HepG2 (cell line): ENCODE results near the gene IKZF2.

Experiments
- ATRX ChIP-seq: sonication (generic); formaldehyde crosslinking; IDR thresholded peaks from 2 replicates; pipeline ENCODE4 v1.4.0; 2020; ENCODE audit warnings: missing genetic modification reagents, borderline replicate concordance
- BRD4 ChIP-seq: sonication (generic); formaldehyde crosslinking; IDR thresholded peaks from 2 replicates; pipeline ENCODE4 v1.4.0; 2020; ENCODE audit warnings: missing genetic modification reagents
- CTCF ChIP-seq: sonication (generic); formaldehyde crosslinking; IDR thresholded peaks from 2 replicates; pipeline ENCODE4 v1.5.0; 2020; ENCODE audit warnings: mild to moderate bottlenecking, missing genetic modification reagents, moderate library complexity
- MTF2 ChIP-seq: sonication (generic); formaldehyde crosslinking; IDR thresholded peaks from 2 replicates; pipeline ENCODE4 v1.5.0; 2020; ENCODE audit warnings: missing genetic modification reagents, borderline replicate concordance
- MXD4 ChIP-seq: IDR thresholded peaks from 2 replicates; pipeline ENCODE4 v1.6.1; 2016; ENCODE audit warnings: mild to moderate bottlenecking, missing biosample characterization, missing genetic modification reagents
- NR3C1 ChIP-seq: sonication (generic); formaldehyde crosslinking; IDR thresholded peaks from 2 replicates; pipeline ENCODE4 v1.4.0; 2020; ENCODE audit warnings: missing genetic modification reagents
- REST ChIP-seq, 2 experiments: IDR thresholded peaks; 2 replicates each; pipeline ENCODE4 v1.6.1; 2011 to 2012; ENCODE audit warnings: low read length in 2 of 2, borderline replicate concordance in 1 of 2, low read depth in 1 of 2, mild to moderate bottlenecking in 1 of 2, moderate library complexity in 1 of 2
- RFX5 ChIP-seq: IDR thresholded peaks from 2 replicates; pipeline ENCODE4 v1.6.1; 2011; ENCODE audit warnings: low read depth, low read length, improper control_type of control experiment
- TBP ChIP-seq: sonication (generic); formaldehyde crosslinking; IDR thresholded peaks from 2 replicates; pipeline ENCODE4 v1.5.0; 2020; ENCODE audit warnings: missing genetic modification reagents
- TP53 ChIP-seq: sonication (generic); formaldehyde crosslinking; conservative IDR thresholded peaks from 2 replicates; pipeline ENCODE4 v1.4.0; 2020; ENCODE audit warnings: missing genetic modification reagents
- ZNF563 ChIP-seq: sonication (generic); formaldehyde crosslinking; IDR thresholded peaks from 2 replicates; pipeline ENCODE4 v1.8.0; 2022; ENCODE audit warnings: mild to moderate bottlenecking, moderate library complexity, missing genetic modification reagents
- ZNF83 ChIP-seq: sonication (generic); formaldehyde crosslinking; IDR thresholded peaks from 2 replicates; pipeline ENCODE4 v1.4.0; 2020; ENCODE audit warnings: missing genetic modification reagents, mild to moderate bottlenecking, borderline replicate concordance

- no peak for TF ChIP-seq REST (IDR thresholded peaks at IDR 0.05; ENCODE audit: borderline replicate concordance in 1 of 2, low read depth in 1 of 2, low read length in 2 of 2)
- TF ChIP-seq TBP (CRISPR knock-in tag) = no peak
- no peak for TF ChIP-seq RFX5
- TF ChIP-seq NR3C1 (CRISPR knock-in tag) = no peak
- TF ChIP-seq MXD4 (CRISPR knock-in tag) = no peak
- TF ChIP-seq ZNF83 (CRISPR knock-in tag) = no peak
- TF ChIP-seq BRD4 (CRISPR knock-in tag) = no peak
- TF ChIP-seq CTCF = no peak
- TF ChIP-seq ZNF563 (CRISPR knock-in tag) = no peak
- no peak for TF ChIP-seq MTF2 (CRISPR knock-in tag)
- no peak for TF ChIP-seq ATRX (CRISPR knock-in tag)
- TF ChIP-seq TP53 (CRISPR knock-in tag) = no peak
Measured at GRCh38 chr2:212958757-212959295, 192.6 kb downstream of the IKZF2 start.
